ENCODE results near the gene GNB1L. TPM values are rescaled to one million over a fixed set of nuclear protein-coding genes. Genes with fewer than 3 reads are reported as not detected.

Gene GNB1L
- total and polyA plus RNA-seq, 2 of the 13 experiments (the other 11 are each of a cell fraction or from before 2014, with no cell fraction given) = 2.5 to 7.4 TPM

- H3K27ac ChIP-seq (ENCODE audit: extremely low read length, insufficient read depth, low read length) = no peak overlapping the region
- 61% methylated on average over 8 of the region's 8 CpGs for WGBS (ENCODE audit: low lambda C conversion rate)
- H3K9ac ChIP-seq (ENCODE audit: insufficient read depth, low read depth, low read length) = no peak overlapping the region
- H3K4me1 ChIP-seq (ENCODE audit: insufficient read depth, low read length) = no peaks in the 10 kb centered on the region
- BruUV-seq (replicated peaks) = no TSS peak
- TF ChIP-seq SMARCC2 (IDR thresholded peaks at IDR 0.05) (no peak), ZNF264 (CRISPR knock-in tag; IDR thresholded peaks at IDR 0.05) (no peak), ZBTB2 (CRISPR knock-in tag; IDR thresholded peaks at IDR 0.05; ENCODE audit: low read depth) (no peak), ZNF883 (CRISPR knock-in tag; IDR thresholded peaks at IDR 0.05; ENCODE audit: not compliant biosample characterization) (no peak), RERE (CRISPR knock-in tag; IDR thresholded peaks at IDR 0.05; ENCODE audit: low read depth) (no peak), ZNF382 (CRISPR knock-in tag; IDR thresholded peaks at IDR 0.05; ENCODE audit: borderline replicate concordance) (no peak), ZSCAN21 (CRISPR knock-in tag; IDR thresholded peaks at IDR 0.05; ENCODE audit: borderline replicate concordance) (no peak), FOXA3 (CRISPR knock-in tag; IDR thresholded peaks at IDR 0.05) (no peak), ZSCAN29 (CRISPR knock-in tag; conservative IDR thresholded peaks at IDR 0.05) (no peak), MAFG (CRISPR knock-in tag; IDR thresholded peaks at IDR 0.05) (no peak), MYPOP (CRISPR knock-in tag; IDR thresholded peaks at IDR 0.05) (no peak), ZNF274 (CRISPR knock-in tag; IDR thresholded peaks at IDR 0.05) (no peak), CCDC6 (CRISPR knock-in tag; IDR thresholded peaks at IDR 0.05) (no peak), ZNF224 (CRISPR knock-in tag; IDR thresholded peaks at IDR 0.05) (no peak), BRD4 (CRISPR knock-in tag; IDR thresholded peaks at IDR 0.05) (no peak), RBAK (CRISPR knock-in tag; IDR thresholded peaks at IDR 0.05) (no peak), ARNT (IDR thresholded peaks at IDR 0.05) (no peak), PHF20 (CRISPR knock-in tag; IDR thresholded peaks at IDR 0.05) (no peak)
- H3K79me2 ChIP-seq (ENCODE audit: insufficient read depth, low read length) = no peaks in the 10 kb centered on the region
- CTCF ChIA-PET (ENCODE audit: low intra/inter-chr PET ratio, low total read pairs) = no interaction called here
- peaks cover 7 to 80% of the 10 kb centered on the region in 2 experiments; a peak in 4 of 5 replicates for H3K27me3 ChIP-seq (ENCODE audit: control insufficient read depth in 1 of 2, insufficient read depth in 2 of 2, low read length in 2 of 2)
- FAIRE-seq (no peak), ATAC-seq (no peak), DNase-seq (ENCODE audit: low spot score) (no peak)
- no peak overlapping the region for H3K4me2 ChIP-seq (ENCODE audit: low read depth, low read length)
- peaks cover 4% of the 10 kb centered on the region; the same call in 1 of the 2 replicates for H4K20me1 ChIP-seq (ENCODE audit: insufficient read depth, low read length)
- no peak overlapping the region for H2AFZ ChIP-seq (ENCODE audit: low read length)
- no peak overlapping the region for H3K4me3 ChIP-seq (replicated peaks in 1 of 3; ENCODE audit: insufficient read depth in 1 of 3, low read depth in 2 of 3, low read length in 3 of 3)
- intact Hi-C loops (cut with micrococcal nuclease; ENCODE audit: unreplicated experiment) (no loop called here), in situ Hi-C loops (cut with HindIII; ENCODE audit: extremely low pct_ligation_motif_present, low pct_unique_long_range_greater_than_20kb) (no loop called here)
- H3K36me3 ChIP-seq (replicated peaks in 1 of 2; ENCODE audit: control insufficient read depth in 1 of 2, insufficient read depth in 2 of 2, low read length in 2 of 2) = no peaks in the 10 kb centered on the region
- POLR2A ChIA-PET = no interaction called here
- H3K9me3 ChIP-seq (ENCODE audit: low read length) = no peaks in the 10 kb centered on the region
Observed at GRCh38 chr22:19774628-19775027, 80.0 kb downstream of the GNB1L start.

Data from HepG2 (cell line).